ENCODE measurements around the gene MAST3.

Gene MAST3

DNA sequence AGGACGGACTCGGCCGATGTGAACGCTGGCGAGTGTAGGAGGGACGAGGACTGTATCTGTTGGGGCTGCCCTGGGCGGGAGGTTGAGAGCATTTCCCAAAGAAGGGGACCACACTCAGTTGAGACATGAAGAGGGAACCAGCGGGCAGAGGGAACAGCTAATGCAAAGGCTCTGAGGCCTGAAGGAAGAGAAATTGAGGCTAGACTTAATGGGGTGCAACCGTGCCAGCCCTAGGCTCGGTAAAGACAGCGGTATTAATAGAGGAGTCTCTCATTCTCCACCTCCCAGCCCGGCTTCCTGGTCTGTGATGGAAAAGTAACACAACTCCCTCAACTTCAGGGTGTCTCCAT lies 96.6 kb downstream of the MAST3 start:
- Histone ChIP-seq H3K36me3 (ENCODE audit: control insufficient read depth in 1 of 2, insufficient read depth in 2 of 2, low read depth in 1 of 2, low read length in 2 of 2) (peaks cover 29 to 40% of the 10 kb centered on the region in 2 experiments), H4K91ac (ENCODE audit: low read length) (peak overlapping the region; percentile 13), H3K79me1 (replicated peaks; ENCODE audit: low read length, poor library complexity, severe bottlenecking) (peaks cover 14% of the 10 kb centered on the region), H3K4me2 (ENCODE audit: low read length, poor library complexity, severe bottlenecking) (peak overlapping the region; percentile 66), H3K23ac (ENCODE audit: low read length in 2 of 2) (no peak overlapping the region), H3K4me3 (ENCODE audit: insufficient read depth in 1 of 2, low read depth in 1 of 2, low read length in 2 of 2) (peak overlapping the region in 1 of 2 experiments; percentile 90), H3K18ac (ENCODE audit: low read depth in 1 of 2, low read length in 2 of 2) (no peak overlapping the region), H2BK15ac (ENCODE audit: low read depth, poor library complexity, severe bottlenecking) (no peak overlapping the region), H2BK12ac (ENCODE audit: low read length in 2 of 2) (no peak overlapping the region), H3K27ac (ENCODE audit: low read length, poor library complexity, severe bottlenecking) (no peak overlapping the region), H3K14ac (ENCODE audit: low read length in 2 of 2) (no peak overlapping the region), H3K4me1 (ENCODE audit: control insufficient read depth, insufficient read depth, low read depth, low read length) (peaks cover 16% of the 10 kb centered on the region), H2BK120ac (ENCODE audit: low read depth, low read length) (no peak overlapping the region), H2BK5ac (ENCODE audit: low read depth, low read length, poor library complexity, severe bottlenecking) (no peak overlapping the region), H3K9ac (ENCODE audit: low read length) (peak overlapping the region; percentile 91), H3K4ac (ENCODE audit: low read depth in 1 of 2, low read length in 2 of 2) (no peak overlapping the region), H2AFZ (ENCODE audit: low read depth, low read length) (no peak overlapping the region), H2AK5ac (ENCODE audit: low read length, severe bottlenecking) (no peak overlapping the region), H4K8ac (ENCODE audit: low read length) (no peak overlapping the region), H3K9me3 (ENCODE audit: control insufficient read depth, low read length) (no peaks in the 10 kb centered on the region), H3K27me3 (ENCODE audit: control insufficient read depth in 1 of 2, insufficient read depth in 1 of 2, low read length in 2 of 2) (no peaks in the 10 kb centered on the region)
- 75% methylated on average over 12 of the region's 12 CpGs for WGBS
- DNase-seq = no peak

DNA sequence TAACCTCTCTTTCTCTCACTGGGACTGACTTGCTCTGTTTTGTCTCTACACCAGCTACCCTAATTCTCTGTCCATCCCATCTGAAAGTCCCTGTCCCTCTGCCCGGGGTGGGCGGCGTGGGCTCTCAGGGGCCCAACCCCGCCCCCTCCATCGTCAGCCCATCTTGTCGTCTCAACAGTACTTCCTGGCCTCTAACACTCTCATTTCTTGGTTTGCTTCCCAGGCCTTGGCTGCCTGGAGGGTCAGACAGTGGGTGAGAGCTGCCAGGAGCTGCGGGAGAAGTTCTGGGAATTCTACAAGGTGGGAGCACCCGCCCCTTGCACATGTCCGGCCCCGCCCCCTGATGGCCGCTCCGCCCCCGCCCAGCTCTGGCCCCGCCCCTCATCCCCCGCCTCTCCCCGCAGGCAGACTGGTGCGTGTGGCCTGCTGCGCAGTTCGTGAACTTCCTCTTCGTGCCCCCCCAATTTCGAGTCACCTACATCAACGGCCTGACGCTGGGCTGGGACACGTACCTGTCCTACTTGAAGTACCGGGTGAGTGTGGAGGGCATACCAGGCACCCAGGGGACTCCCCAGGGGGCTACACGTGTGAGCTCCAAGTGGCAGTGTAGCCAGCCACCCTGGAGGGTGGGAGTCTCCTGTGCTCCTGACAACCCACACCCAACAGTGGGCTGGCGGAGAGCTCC lies 97.1 kb downstream of the MAST3 start:
- no peak overlapping the region for H2BK12ac ChIP-seq (ENCODE audit: low read length in 2 of 2)
- H3K18ac ChIP-seq (ENCODE audit: low read depth in 1 of 2, low read length in 2 of 2) = no peak overlapping the region
- peaks cover 14% of the 10 kb centered on the region for H3K79me1 ChIP-seq (replicated peaks; ENCODE audit: low read length, poor library complexity, severe bottlenecking)
- no peak overlapping the region for H4K8ac ChIP-seq (ENCODE audit: low read length)
- no peak overlapping the region for H2BK120ac ChIP-seq (ENCODE audit: low read depth, low read length)
- no peaks in the 10 kb centered on the region for H3K9me3 ChIP-seq (ENCODE audit: control insufficient read depth, low read length)
- H3K23ac ChIP-seq (ENCODE audit: low read length in 2 of 2) = peak overlapping the region in 1 of 2 experiments; percentile 73
- peak; percentile 24 for DNase-seq
- 63% methylated on average over 23 of the region's 27 CpGs for WGBS
- H3K4me1 ChIP-seq (ENCODE audit: control insufficient read depth, insufficient read depth, low read depth, low read length) = peaks cover 16% of the 10 kb centered on the region
- peak overlapping the region; percentile 91 for H3K9ac ChIP-seq (ENCODE audit: low read length)
- no peak overlapping the region for H3K27ac ChIP-seq (ENCODE audit: low read length, poor library complexity, severe bottlenecking)
- no peak overlapping the region for H2AFZ ChIP-seq (ENCODE audit: low read depth, low read length)
- no peak overlapping the region for H3K4me2 ChIP-seq (ENCODE audit: low read length, poor library complexity, severe bottlenecking)
- no peaks in the 10 kb centered on the region for H3K27me3 ChIP-seq (ENCODE audit: control insufficient read depth in 1 of 2, insufficient read depth in 1 of 2, low read length in 2 of 2)
- H2AK5ac ChIP-seq (ENCODE audit: low read length, severe bottlenecking) = no peak overlapping the region
- no peak overlapping the region for H2BK5ac ChIP-seq (ENCODE audit: low read depth, low read length, poor library complexity, severe bottlenecking)
- peak overlapping the region; percentile 20 for H4K91ac ChIP-seq (ENCODE audit: low read length)
- peak overlapping the region; percentile 93 for H2BK15ac ChIP-seq (ENCODE audit: low read depth, poor library complexity, severe bottlenecking)
- no peak overlapping the region for H3K4ac ChIP-seq (ENCODE audit: low read depth in 1 of 2, low read length in 2 of 2)
- peaks cover 33 to 41% of the 10 kb centered on the region in 2 experiments for H3K36me3 ChIP-seq (ENCODE audit: control insufficient read depth in 1 of 2, insufficient read depth in 2 of 2, low read depth in 1 of 2, low read length in 2 of 2)
- H3K14ac ChIP-seq (ENCODE audit: low read length in 2 of 2) = no peak overlapping the region
- H3K4me3 ChIP-seq (ENCODE audit: insufficient read depth in 1 of 2, low read depth in 1 of 2, low read length in 2 of 2) = peak overlapping the region in 1 of 2 experiments; percentile 90

DNA sequence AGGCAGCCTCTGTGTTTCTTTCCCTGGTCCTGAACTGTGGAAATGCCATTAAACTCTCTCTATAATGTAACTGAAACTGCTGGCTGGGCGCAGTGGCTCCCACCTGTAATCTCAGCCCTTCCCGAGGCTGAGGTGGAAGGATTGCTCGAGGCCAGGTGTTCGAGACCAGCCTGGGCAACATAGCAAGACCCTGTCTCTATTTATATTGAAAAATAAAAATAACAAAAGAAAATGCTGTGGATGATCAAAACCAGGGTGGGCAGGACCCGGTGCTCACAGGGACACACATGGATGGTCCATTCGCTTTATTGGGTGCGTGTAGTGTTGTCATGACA lies 98.9 kb downstream of the MAST3 start:
- peaks cover 18% of the 10 kb centered on the region for H3K4me1 ChIP-seq (ENCODE audit: control insufficient read depth, insufficient read depth, low read depth, low read length)
- H4K91ac ChIP-seq (ENCODE audit: low read length) = no peak overlapping the region
- no peak overlapping the region for H3K4me3 ChIP-seq (ENCODE audit: insufficient read depth in 1 of 2, low read depth in 1 of 2, low read length in 2 of 2)
- H4K8ac ChIP-seq (ENCODE audit: low read length) = no peak overlapping the region
- H2BK5ac ChIP-seq (ENCODE audit: low read depth, low read length, poor library complexity, severe bottlenecking) = no peak overlapping the region
- no peak overlapping the region for H3K18ac ChIP-seq (ENCODE audit: low read depth in 1 of 2, low read length in 2 of 2)
- H2AK5ac ChIP-seq (ENCODE audit: low read length, severe bottlenecking) = no peak overlapping the region
- H3K23ac ChIP-seq (ENCODE audit: low read length in 2 of 2) = no peak overlapping the region
- no peaks in the 10 kb centered on the region for H3K27me3 ChIP-seq (ENCODE audit: control insufficient read depth in 1 of 2, insufficient read depth in 1 of 2, low read length in 2 of 2)
- peaks cover 41 to 46% of the 10 kb centered on the region in 2 experiments for H3K36me3 ChIP-seq (ENCODE audit: control insufficient read depth in 1 of 2, insufficient read depth in 2 of 2, low read depth in 1 of 2, low read length in 2 of 2)
- no peak overlapping the region for H2BK15ac ChIP-seq (ENCODE audit: low read depth, poor library complexity, severe bottlenecking)
- no peak overlapping the region for H3K14ac ChIP-seq (ENCODE audit: low read length in 2 of 2)
- H3K9ac ChIP-seq (ENCODE audit: low read length) = no peak overlapping the region
- H2BK120ac ChIP-seq (ENCODE audit: low read depth, low read length) = no peak overlapping the region
- H3K9me3 ChIP-seq (ENCODE audit: control insufficient read depth, low read length) = no peaks in the 10 kb centered on the region
- peaks cover 14% of the 10 kb centered on the region for H3K79me1 ChIP-seq (replicated peaks; ENCODE audit: low read length, poor library complexity, severe bottlenecking)
- no peak overlapping the region for H3K27ac ChIP-seq (ENCODE audit: low read length, poor library complexity, severe bottlenecking)
- no peak overlapping the region for H3K4me2 ChIP-seq (ENCODE audit: low read length, poor library complexity, severe bottlenecking)
- H2AFZ ChIP-seq (ENCODE audit: low read depth, low read length) = no peak overlapping the region
- no peak overlapping the region for H3K4ac ChIP-seq (ENCODE audit: low read depth in 1 of 2, low read length in 2 of 2)
- DNase-seq = no peak
- no peak overlapping the region for H2BK12ac ChIP-seq (ENCODE audit: low read length in 2 of 2)
- WGBS = 86% methylated on average over 6 of the region's 7 CpGs

GRCh38 chr19:18197306-18197705 lies 99.7 kb downstream of the MAST3 start:
- Histone ChIP-seq H3K27ac (ENCODE audit: low read length, poor library complexity, severe bottlenecking) (no peak overlapping the region), H3K27me3 (ENCODE audit: control insufficient read depth in 1 of 2, insufficient read depth in 1 of 2, low read length in 2 of 2) (no peaks in the 10 kb centered on the region), H3K9ac (ENCODE audit: low read length) (no peak overlapping the region), H2BK15ac (ENCODE audit: low read depth, poor library complexity, severe bottlenecking) (no peak overlapping the region), H2AK5ac (ENCODE audit: low read length, severe bottlenecking) (no peak overlapping the region), H3K79me1 (replicated peaks; ENCODE audit: low read length, poor library complexity, severe bottlenecking) (peaks cover 14% of the 10 kb centered on the region), H3K4me3 (ENCODE audit: insufficient read depth in 1 of 2, low read depth in 1 of 2, low read length in 2 of 2) (no peak overlapping the region), H2BK120ac (ENCODE audit: low read depth, low read length) (no peak overlapping the region), H3K23ac (ENCODE audit: low read length in 2 of 2) (no peak overlapping the region), H2BK12ac (ENCODE audit: low read length in 2 of 2) (no peak overlapping the region), H3K4ac (ENCODE audit: low read depth in 1 of 2, low read length in 2 of 2) (no peak overlapping the region), H2BK5ac (ENCODE audit: low read depth, low read length, poor library complexity, severe bottlenecking) (no peak overlapping the region), H4K8ac (ENCODE audit: low read length) (no peak overlapping the region), H3K9me3 (ENCODE audit: control insufficient read depth, low read length) (no peaks in the 10 kb centered on the region), H3K4me1 (ENCODE audit: control insufficient read depth, insufficient read depth, low read depth, low read length) (peaks cover 17% of the 10 kb centered on the region), H4K91ac (ENCODE audit: low read length) (no peak overlapping the region), H2AFZ (ENCODE audit: low read depth, low read length) (no peak overlapping the region), H3K36me3 (ENCODE audit: control insufficient read depth in 1 of 2, insufficient read depth in 2 of 2, low read depth in 1 of 2, low read length in 2 of 2) (peaks cover 47 to 49% of the 10 kb centered on the region in 2 experiments), H3K4me2 (ENCODE audit: low read length, poor library complexity, severe bottlenecking) (no peak overlapping the region), H3K14ac (ENCODE audit: low read length in 2 of 2) (no peak overlapping the region), H3K18ac (ENCODE audit: low read depth in 1 of 2, low read length in 2 of 2) (no peak overlapping the region)
- WGBS = 94% methylated on average over 18 of the region's 18 CpGs
- DNase-seq = no peak

Measured in mesenchymal stem cell (in vitro differentiated cells and primary cell).